GM19025 (cell line): Measurements from ENCODE around the gene LSM10.

ENCODE experiments used
- ATAC-seq: cut with Tn5 transposase; IDR thresholded peaks from one replicate; pipeline ENCODE4 v1.9.1; 2021; ENCODE audit warnings: mild to moderate bottlenecking, low read depth, moderate library complexity; ENCODE audit not compliant: unreplicated experiment

LSM10 gene

DNA sequence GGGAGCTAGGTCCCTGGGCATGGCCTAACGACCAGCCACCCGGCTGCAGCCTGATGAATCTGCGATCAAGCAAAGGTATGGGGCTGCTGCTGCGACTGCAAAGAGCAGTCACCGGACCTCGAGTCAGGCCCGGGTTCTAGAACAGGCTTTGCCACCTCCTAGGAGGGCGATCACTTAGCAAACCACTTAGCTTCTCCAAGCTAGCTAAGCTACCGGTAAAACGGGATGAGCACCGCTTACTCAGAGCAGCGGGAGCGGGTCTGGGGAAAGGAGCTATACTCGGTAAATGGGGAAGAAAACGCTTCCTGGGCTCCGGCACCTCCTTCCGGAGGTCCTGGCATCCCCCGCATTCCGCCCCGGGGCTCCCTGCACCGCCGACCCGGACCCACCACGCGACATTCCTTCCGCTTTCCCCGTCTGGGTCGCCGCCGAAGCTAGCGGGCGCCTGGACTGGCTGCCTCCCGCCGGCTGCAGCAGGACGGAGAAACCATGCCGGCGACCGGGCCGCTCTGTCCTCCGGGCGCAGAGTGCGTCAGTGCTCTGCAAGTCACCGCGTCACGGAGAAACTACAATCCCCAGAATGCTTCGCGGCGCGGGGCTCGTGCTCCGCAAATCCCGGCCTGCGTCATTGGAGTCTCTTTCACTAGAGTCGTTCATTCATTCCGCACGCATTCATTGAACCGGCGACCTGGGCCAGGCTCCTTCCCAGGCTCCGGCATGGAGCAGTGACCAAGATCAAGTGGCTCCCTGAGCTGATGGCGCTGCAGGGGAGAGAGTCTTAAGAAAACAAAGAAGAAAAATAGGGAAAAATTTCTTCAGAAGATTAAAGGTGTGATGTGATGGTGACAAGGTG is at the start of gene LSM10:
TSS of gene LSM10 (minus strand) at position 531 of the 853 bp plus-strand sequence. CDS start 3,779 bp downstream, outside the sequence.
- ATAC-seq = peak; percentile 82

DNA sequence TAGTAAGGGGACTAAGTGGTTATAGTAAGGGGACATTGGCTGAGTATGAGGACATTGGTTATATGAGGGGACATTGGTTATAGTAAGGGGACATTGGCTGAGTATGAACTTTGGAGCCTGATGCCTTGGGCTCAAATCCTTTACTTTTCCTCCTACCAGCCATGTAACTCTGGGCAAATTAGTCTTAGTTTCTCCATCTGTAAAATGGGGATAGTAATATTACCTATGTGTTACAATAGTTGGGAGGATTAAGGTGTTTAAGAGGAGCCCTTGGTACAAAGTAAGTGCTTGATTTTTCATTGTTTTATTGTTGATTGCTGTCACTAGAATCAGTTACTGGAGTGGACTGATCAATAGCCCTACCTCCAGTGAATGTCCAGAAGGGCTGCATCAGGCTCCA is 49.7 kb upstream of the LSM10 start:
- ATAC-seq = no peak

DNA sequence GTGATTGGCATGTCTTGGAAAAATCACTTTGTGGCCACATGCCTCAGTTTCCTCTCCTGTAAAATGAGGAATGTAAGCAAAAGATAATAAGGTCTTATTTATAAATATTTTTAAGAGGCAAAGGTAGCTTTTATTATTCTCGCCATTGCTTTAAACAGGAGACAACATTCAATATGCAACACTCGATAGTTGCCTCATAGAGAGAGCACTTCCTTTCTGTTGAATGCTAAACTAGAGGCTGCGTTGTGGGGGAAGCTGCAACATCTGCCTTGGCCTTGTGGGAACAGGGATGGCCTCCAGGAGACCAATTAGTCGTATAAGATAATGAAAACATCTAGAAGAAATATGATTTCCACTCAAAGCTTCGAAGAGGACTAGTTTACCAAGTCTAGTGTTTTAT is 49.0 kb upstream of the LSM10 start:
- no peak for ATAC-seq

DNA sequence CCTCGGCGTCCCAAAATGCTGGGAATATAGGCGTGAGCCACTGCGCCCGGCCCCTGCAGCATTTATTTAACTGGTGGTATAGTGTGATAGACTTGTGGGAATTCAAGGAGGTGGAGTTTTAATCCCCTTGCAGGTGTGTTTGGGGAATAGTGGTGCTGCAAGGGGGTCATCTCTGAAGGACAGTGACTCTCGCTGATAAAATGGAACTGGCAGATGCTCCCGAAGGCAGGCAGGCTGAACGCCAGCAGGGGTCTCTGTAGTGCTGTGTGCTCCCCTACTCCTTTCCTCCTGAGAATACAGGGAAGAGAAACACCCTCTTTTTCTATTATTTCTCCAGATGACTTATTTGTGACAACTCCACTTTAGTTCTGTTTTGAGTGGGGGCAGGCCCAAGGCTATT is 48.6 kb upstream of the LSM10 start:
- ATAC-seq = no peak

DNA sequence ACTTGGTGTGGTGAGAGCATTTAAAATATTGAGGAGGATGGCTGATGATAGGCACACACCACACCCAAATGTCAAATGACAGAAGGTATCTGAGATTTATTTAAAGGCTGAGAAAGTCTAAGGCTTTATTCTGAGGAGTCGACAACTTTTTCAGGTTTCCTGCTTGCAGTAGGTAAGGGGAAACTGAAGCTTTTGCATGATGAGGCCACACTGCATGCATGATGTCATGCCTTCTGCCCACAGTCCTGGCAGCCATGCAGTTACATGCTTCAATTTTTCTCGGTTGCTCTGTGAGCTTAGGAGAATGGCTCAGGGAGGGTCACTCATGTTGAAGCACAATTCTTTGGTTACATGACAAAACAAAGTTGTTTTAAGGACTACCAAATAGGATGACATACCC is 45.6 kb upstream of the LSM10 start:
- no peak for ATAC-seq

DNA sequence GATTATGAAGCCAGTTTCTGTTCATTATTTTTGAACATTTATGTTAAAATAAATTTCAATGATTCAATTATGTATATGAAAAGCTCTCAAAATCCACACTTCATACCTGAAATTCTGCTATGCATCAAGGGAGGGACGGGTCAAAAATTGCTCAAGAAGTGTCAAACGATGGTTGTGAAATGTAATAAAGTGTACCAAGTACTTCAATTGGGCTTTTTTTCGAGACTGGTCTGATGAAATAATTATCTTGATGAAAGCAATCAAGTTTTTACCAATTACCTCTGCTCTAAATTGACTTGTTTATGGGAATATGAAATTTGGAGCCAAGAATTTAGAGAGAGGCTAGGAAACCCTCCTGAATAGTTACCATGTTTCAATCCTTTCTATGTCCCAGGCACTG is 44.6 kb upstream of the LSM10 start:
- no peak for ATAC-seq

DNA sequence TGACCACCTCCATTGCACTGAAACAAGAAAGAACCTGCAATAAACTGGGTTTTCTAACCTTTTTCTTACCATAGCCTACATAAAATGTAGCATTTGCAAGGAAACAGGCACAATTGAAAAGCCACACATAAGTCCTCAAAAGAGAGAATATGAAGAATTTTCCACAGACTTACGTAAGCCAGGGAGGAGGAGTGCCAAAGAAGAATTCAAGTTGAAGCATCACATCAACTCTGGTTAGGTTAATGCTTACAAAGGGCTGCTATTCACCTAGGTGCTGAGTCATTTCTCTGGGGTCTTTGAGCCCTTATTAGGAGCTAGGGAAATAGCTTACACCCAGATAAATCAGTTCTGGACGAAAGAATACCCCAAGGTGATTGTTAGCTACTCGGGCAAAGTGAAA is 42.9 kb upstream of the LSM10 start:
- no peak for ATAC-seq

DNA sequence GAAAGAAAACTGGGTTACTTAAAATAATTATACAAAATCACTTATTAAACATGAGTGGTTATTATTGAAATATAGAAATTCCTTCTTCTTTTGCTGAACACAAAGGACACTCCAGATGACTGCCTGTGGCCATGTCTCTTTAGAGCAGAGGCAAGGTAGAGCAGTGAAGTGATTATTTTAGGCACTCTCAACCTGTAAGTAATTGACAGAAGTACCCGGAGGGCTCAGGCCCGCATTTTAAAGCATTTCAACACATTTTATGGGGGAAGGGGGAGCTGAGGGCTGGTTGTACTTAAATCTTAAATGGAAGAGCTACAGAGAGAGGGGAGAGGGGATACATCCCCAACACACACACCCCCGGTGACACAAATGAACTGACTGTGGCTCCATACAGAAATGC is 42.3 kb upstream of the LSM10 start:
- ATAC-seq = no peak

DNA sequence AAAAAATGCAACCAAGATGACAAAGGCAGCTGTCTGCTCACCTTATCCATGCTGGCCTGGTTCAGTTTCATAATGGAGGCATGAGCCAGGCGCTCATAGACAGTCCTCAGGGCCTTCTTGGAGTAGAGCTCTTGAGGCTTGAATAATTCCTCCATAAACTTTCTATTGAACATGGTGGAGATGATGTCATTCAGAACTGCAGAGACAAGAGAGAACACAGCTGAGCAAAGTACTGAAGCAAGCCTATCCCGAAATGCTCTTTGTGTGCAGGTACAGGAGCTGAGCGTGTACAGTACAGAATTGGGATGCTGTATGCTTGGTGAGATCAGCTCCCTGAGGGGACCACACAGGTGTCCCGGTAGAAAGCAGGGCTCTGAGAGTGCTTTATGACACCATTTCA is 41.0 kb upstream of the LSM10 start:
- ATAC-seq = no peak

DNA sequence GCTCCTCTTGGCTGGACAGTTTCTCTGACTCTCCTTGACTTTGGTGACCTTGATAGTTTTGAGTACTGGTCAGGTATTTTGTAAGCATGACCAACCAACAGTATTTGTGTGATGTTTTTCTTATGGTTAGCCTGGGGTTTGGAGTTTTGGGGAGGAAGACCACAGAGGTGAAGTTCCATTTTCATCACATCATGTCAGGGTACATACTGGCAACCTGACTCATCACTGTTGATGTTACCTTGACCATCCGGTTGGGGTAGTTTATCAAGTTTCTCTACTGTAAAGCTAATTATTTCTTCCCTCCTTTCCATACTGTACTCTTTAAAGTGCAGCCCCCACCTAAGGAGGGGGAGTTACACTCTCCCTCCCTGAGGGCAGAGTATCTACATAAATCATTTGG is 39.1 kb upstream of the LSM10 start:
- no peak for ATAC-seq

DNA sequence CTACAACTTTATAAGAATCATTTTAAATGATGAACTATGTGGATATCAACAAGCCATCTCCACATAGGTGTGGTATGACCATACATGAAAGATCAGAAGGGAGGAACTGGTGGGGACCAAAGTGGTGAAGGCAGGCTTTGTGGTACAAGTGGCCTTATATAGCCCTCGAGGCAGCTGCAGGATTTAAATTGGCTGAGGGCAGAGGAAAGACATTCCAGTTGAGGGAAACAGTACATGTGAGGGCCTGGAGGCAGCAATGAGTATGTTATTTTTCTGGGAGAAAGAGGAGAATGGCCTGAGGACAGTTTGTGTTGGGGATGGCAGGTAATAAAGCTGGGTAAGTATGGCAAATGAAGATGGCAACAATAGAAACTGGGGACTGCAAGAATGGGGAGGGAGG is 35.4 kb upstream of the LSM10 start:
- no peak for ATAC-seq

DNA sequence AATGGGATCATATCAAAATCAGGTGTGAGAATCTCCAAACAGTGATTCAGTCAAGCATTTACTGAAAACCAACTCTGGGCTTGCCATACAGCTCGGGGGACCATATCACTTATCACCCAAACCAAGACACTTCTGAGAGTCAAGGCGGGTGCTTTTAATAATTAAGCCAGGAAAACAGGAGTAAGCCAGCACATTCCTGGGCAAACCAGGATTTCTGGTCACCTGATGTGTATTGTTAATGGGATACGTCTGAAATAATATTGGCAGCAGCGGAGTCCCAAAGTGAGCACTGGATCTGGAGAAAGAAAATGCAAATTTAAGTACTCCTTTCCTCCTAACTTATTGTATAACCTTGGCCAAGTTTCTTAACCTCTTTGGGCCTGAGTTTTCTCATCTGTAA is 34.9 kb upstream of the LSM10 start:
- ATAC-seq = no peak

DNA sequence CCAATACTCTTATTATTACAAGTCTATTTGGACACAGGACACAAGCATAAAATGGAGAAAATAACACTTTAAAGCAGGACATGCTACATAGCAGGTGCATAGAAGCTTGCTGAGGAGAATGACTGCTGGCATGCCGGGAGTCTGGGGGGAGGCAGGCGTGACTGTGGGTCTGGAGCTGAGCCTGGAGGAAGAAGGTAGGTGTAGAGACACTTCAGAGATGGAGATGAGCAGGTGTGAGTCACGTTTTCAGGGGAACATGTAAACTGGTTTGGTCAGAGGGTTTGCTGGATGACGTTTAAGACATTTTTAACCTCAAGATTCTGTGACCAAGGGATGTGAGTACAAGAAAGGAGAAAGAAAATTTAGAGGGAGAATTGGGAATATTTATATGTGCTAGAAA is 28.1 kb upstream of the LSM10 start:
- no peak for ATAC-seq

DNA sequence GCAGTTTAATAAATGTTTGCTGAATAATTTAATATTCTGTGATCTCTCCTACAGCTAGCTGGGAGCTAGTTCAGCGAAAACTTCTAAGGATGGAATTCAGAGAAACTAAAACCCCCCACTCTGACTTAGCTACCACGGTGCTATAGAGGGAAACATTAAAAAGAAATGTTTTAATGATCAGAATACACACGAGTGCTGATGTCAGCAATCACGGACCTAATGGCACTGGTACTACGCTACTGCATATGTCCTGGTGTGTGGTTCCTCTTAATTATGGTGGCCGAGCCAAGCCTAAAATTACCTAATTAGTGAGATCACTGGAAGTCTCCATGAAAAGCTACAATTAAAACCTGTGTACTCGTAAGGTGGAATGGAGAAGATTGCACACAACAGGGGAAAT is 23.9 kb upstream of the LSM10 start:
- no peak for ATAC-seq

DNA sequence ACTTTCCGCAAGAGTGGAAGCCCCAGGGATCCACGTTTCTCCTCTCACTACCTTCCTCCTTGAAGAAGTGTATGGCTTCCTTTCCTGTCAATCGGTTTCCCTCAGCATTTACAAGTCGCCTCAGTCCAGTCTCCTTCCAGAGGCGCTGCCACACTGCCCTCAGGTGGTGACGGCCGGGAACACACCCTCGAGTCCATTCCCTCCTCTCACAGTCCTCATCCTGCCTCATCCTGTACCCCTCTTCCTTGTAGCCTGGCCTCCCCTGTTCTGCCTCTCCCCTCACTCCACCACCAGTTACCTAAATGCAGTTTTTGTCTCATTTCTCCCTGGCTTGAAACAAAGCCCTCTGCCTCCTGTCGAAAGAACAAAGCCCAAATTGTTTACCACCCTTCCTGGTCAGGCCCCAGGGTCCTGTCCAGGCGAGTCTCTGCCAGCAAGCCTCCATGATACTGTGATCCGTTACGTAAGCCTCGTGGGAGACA is 23.2 kb upstream of the LSM10 start:
- no peak for ATAC-seq

DNA sequence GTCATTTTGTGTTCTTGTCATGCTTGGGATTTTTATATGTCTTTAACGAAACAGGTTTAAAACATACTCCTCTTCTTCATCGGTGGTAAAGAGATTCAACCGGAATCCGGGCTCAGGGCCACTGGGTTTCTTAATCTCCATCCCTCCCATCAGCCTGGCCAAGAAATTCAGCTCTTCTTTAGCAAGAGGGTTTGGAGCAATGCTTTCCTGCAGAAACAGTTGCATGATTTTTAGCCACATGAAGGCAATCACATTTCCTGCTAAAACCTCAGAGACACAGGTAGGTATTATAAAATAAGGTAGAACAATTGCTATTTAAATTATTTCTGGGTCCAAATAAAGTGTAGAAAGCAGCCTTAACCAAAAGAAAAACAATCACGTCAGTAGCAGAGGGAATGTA is 22.7 kb upstream of the LSM10 start:
- no peak for ATAC-seq

DNA sequence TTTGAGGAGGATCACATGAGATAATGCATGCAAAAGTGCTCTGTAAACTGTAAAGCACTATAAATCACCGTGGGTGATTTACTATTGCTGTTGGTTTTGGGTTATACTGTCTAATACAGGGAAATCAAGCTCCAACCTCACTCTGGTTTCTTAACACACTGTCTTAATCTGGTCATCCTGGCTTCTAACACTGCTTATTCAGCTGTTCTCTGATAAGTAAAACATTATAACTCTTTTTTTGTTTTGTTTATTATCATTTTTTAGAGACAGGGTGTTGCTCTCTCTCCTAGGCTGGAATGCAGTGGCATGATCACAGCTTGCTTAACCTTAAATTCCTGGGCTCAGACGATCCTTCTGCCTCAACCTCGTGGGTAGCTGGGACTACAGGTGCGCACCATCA is 21.9 kb upstream of the LSM10 start:
- no peak for ATAC-seq

DNA sequence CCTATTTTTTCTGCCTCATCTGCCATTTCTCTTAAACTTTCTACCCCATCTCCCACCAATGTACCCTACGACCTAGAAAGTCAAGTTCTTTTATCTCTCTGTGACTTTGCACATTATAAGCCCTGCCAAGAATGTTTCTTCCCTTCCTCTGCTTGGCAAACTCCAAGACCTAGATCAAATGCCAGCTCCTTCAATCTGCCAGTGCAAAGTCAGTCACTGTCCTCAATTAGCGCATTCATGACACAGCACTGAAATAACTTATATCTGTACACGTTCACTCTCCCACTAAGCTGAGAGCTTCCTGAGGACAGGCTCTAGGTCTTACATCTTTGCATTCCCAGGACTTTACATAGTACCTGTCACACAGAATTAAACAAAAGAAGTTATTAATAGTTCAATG is 21.4 kb upstream of the LSM10 start:
- no peak for ATAC-seq

DNA sequence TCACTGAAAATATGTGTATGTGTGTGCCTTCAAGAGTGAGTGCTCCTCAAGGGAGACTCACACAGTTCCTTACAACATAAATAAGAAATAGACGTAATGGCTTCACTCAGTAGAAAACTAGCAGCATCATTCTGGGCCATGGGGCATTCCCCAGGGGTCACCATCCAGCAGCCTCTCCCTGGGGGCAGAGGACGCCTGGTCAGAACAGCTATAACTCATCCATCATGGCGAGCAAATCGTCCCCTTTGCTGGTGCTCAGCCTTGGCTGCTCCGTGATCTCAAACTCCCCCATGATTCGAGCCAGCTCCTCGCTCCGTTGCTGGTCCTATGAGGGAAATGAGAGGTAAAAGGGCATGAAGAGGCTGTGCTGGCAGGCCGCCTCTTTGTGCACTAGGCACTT is 20.2 kb upstream of the LSM10 start:
- no peak for ATAC-seq

DNA sequence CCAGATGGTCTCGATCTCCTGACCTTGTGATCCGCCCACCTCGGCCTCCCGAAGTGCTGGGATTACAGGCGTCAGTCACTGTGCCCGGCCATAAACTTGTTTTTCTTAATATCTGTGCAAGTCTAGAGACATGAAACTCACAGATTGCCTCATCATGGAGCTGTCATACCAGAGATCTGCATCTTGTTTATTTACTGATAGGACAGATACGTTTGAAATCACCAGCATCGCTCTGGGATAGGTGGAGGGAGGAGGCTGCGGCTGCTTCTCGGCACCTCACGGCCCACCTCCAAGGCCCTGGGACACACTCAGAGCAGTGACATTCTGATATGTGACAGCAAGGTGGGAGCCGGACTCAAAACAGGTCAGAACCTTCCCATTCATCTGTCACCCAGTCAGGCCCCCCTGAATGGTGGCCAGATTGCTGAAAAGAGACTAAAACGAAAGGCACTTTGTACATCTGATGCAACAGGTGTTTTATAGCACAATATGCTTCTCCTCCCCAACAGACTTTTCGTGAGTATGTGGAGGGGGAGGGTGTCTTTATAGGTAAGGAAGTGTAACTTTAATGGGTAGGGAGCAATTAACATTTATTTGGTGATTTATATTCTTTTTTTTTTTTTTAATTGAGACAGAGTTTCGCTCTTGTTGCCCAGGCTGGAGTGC is 18.1 kb upstream of the LSM10 start:
- ATAC-seq = no peak

DNA sequence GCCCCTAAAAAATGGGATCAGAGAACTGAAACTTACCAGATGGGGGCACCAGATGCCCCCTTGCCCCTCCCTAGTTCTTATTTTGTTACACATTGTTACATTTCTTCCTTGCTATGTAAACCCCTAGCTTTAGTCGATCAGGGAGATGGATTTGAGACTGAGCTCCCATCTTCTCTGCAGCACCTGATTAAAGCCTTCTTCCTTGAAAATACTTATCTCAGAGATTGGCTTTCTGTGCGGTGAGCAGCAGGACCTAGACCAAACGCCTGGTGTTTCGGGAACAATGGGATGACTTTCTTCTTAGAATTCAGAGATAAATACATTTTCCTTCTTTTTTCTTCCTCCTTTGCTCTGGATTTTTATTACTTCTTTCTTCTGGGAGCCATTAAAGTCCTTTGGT is 16.7 kb upstream of the LSM10 start:
- ATAC-seq = no peak
